ENCODE data around the gene EHMT1. TPM values are rescaled to one million over a fixed set of nuclear protein-coding genes. Genes with fewer than 3 reads are reported as not detected.
"Not testable (repeated sequence)": the region's sequence is repeated elsewhere in the genome, so short reads cannot be mapped to it uniquely, and the experiment has no call there.

The EHMT1 gene
- total RNA-seq, 2 donors from 2014 or later = 106 to 108 TPM

DNA sequence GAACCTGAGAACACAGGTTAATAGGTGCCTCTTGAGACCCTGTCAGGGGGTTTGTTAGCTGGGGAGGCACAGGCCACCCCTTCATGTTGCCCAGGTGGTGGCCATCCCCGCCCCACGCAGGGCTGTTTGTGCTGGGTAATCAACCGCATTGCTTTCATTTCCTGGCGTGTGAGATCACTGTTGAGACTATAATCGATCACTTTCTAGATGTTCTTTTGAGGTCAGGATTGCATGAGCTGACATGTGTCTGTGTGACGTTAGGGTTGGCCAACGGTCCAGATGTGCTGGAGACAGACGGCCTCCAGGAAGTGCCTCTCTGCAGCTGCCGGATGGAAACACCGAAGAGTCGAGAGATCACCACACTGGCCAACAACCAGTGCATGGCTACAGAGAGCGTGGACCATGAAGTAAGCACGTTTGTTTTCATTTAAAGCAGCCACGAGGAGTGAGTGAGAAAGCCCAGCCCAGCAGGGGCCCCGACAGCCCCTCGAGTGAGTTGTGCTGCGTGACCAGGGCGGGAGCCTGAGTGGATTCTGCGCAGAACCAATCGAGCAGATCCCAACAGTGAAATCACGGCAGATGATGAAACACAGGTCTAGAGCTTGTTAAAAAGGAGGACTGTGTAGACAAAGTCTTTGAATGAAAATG is 143.7 kb downstream of the EHMT1 start:
- Mint-ChIP-seq H3K36me3 (ENCODE audit: low read depth) (peaks cover 11% of the 10 kb centered on the region), H3K4me1 (peaks cover 35% of the 10 kb centered on the region), H3K27me3 (no peaks in the 10 kb centered on the region), H3K27ac (peak overlapping the region; percentile 95), H3K4me3 (peak overlapping the region; percentile 74)
- DNase-seq = no peak
- peak; percentile 37 for ATAC-seq
- no peaks in the 10 kb centered on the region for H3K9me3 ChIP-seq (ENCODE audit: control insufficient read depth, low read length, poor library complexity, severe bottlenecking)

DNA sequence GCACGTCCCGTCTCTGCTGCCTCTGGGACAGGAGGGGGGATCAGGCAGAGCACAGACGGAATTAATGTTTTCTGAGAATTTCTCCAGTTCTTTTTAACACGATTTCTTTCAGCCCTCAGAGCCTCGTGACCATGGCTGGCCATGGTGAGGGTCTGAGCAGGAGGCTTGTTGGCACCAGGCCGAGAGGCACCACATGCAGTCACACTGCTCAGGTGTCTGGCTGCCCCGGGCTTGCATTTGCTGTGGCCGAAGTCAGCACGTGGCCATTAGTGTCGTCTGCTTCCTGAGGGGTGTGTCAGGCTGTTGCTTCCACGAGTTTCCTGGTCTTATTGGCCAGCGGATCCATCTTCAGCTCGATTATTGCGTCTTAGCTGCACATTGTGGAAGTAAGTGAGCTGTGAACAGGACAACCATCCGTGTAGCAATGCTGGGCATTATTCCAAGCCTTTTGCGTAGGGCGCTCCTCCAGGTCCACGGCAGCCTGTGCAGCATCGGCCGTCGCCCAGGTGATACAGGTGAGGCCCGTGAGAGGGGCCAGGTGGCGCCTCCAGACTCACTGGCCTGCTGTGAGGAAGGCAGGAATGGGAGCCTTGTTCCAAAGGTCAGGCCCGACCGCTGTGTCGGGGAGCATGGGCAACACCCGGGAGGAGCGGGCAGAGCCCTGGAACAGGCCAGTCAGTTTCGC is 144.6 kb downstream of the EHMT1 start:
- H3K27me3 Mint-ChIP-seq = no peaks in the 10 kb centered on the region
- H3K9me3 ChIP-seq (ENCODE audit: control insufficient read depth, low read length, poor library complexity, severe bottlenecking) = no peaks in the 10 kb centered on the region
- ATAC-seq (no peak), DNase-seq (no peak)
- peak overlapping the region; percentile 95 for H3K27ac Mint-ChIP-seq
- H3K36me3 Mint-ChIP-seq (ENCODE audit: low read depth) = peaks cover 11% of the 10 kb centered on the region
- peaks cover 28% of the 10 kb centered on the region for H3K4me1 Mint-ChIP-seq
- no peak overlapping the region for H3K4me3 Mint-ChIP-seq

DNA sequence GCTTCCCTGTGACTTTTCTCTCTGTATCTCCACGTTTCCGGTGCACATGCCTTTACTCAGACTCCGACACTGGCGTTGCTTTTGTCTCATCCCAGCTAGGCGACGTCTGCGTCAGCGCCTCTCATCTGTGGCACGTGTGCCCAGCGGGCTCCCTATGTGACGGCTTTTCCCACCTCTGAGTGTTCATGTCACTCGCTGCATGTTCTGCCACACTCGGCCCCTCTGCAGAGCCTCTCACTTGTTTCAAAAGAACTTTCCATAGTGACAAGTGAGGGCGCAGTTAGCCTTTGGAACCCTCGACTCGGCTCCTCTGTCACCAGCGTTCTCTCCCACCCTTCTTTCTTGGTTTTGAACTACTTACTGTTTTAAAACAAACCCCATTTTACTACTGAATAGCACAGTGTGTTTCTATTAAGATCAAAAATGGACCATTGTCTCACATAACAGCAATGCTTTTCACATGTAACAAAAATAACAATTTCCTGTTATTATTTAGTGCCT is 145.4 kb downstream of the EHMT1 start:
- no peak for ATAC-seq
- Mint-ChIP-seq H3K27ac (peak overlapping the region; percentile 95), H3K4me1 (peaks cover 25% of the 10 kb centered on the region), H3K4me3 (peak overlapping the region; percentile 50), H3K27me3 (no peaks in the 10 kb centered on the region), H3K36me3 (ENCODE audit: low read depth) (peaks cover 11% of the 10 kb centered on the region)
- no peaks in the 10 kb centered on the region for H3K9me3 ChIP-seq (ENCODE audit: control insufficient read depth, low read length, poor library complexity, severe bottlenecking)
- DNase-seq = no peak

DNA sequence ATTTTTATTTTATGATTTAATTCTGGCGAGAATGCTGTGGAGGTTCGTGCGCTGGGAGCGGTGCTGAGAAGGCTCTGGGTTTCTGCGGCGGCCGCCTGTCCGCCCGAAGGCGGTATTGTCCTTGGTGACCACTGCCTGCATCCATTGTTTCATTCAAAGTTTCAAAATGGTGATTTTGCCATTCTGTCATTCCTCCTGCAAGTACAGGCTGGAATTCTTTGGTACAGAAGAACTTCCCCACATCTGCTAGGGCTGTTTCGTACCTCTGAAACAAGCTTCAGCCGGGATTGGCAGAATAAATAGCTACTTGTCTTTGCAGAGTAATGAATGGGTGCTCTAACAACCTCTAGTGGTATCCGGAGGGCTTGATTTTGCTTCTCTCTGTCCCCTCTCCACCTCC is 146.2 kb downstream of the EHMT1 start:
- no peak overlapping the region for H3K27ac Mint-ChIP-seq

DNA sequence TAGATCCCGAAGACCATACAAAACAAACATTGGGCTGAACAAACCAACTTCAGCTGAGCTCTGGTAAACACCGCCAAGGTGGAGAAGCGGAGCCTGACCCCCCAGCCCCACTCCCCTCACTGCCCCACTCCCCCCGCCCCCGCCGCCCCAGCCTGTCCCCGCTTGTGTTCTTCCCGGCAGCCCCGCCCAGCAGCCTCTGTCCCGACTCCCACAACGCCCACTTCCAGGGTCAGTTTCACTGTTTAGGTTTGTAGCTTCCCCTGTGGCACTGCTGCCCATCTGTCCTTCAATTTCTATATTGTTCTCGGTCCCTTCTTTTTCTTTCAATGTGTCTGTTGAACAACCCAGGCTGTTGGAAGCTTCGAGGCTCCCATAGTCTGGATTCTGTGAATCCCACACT is 146.7 kb downstream of the EHMT1 start:
- Mint-ChIP-seq H3K27me3 (no peaks in the 10 kb centered on the region), H3K27ac (peak overlapping the region; percentile 59), H3K4me1 (peaks cover 18% of the 10 kb centered on the region), H3K4me3 (no peak overlapping the region), H3K36me3 (ENCODE audit: low read depth) (peaks cover 17% of the 10 kb centered on the region)
- no peak for DNase-seq
- no peak for ATAC-seq
- no peaks in the 10 kb centered on the region for H3K9me3 ChIP-seq (ENCODE audit: control insufficient read depth, low read length, poor library complexity, severe bottlenecking)

More for the DNA sequence above, 146.2 kb downstream of the EHMT1 start:
- Mint-ChIP-seq H3K4me1 (peaks cover 20% of the 10 kb centered on the region), H3K27me3 (no peaks in the 10 kb centered on the region), H3K36me3 (ENCODE audit: low read depth) (peaks cover 14% of the 10 kb centered on the region), H3K4me3 (no peak overlapping the region)
- H3K9me3 ChIP-seq (ENCODE audit: control insufficient read depth, low read length, poor library complexity, severe bottlenecking) = no peaks in the 10 kb centered on the region
- ATAC-seq (no peak), DNase-seq (no peak)

DNA sequence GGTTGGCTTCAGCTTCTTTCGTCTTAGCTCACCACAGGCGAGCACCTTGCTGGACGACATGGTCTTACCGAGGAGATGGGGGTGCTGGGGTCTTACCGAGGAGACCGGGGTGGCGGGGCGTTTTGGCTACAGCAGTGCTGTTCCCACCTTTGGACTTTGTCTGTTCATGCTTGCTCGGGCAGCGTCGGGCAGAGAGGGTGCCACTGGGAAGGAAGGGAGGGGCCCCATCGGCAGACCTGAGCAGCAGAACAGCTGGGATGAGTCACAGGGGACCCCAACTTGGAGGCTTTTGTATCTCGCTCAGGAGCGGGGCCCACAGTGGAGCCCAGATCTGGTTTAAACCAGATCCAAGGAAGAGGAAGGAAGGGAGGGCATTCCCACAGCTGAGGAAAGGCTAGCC is 152.8 kb downstream of the EHMT1 start:
- peaks cover 5% of the 10 kb centered on the region for H3K4me1 Mint-ChIP-seq
- DNase-seq (no peak), ATAC-seq (no peak)
- H3K27ac Mint-ChIP-seq = no peak overlapping the region
- H3K27me3 Mint-ChIP-seq = no peaks in the 10 kb centered on the region
- no peaks in the 10 kb centered on the region for H3K9me3 ChIP-seq (ENCODE audit: control insufficient read depth, low read length, poor library complexity, severe bottlenecking)
- H3K4me3 Mint-ChIP-seq = no peak overlapping the region
- H3K36me3 Mint-ChIP-seq (ENCODE audit: low read depth) = peaks cover 8% of the 10 kb centered on the region

DNA sequence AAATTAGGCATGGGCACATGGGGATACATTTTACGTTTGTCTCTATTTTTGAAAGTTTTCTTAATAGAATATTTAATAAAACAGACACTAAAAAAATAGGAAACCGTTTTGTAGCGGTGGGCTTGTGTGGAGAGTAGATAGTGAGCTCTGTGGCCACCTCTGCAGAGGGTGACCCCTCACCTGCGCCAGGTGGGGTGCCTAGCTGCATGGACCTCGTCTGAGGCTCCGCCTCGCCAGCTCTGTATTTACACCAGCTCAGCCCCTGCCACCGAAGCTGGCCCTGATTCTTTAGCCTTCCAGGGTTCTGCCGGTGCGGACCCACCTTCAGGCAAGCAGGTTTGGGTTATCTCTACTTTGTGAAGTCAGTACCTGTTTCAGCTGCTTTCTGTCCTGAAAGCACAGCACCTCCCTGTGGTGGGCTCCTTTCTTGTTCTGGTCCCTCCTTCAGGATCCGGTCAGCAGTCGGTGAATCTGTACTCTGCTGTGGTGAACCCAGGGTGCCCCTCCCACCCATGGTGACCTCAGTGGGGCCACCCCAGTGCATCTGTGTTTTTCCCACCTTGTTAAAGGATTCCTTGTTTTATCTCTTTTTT is 153.6 kb downstream of the EHMT1 start:
- Mint-ChIP-seq H3K4me3 (no peak overlapping the region), H3K36me3 (ENCODE audit: low read depth) (peaks cover 8% of the 10 kb centered on the region), H3K27ac (peak overlapping the region; percentile 84), H3K4me1 (peaks cover 5% of the 10 kb centered on the region), H3K27me3 (no peaks in the 10 kb centered on the region)
- ATAC-seq = no peak
- no peaks in the 10 kb centered on the region for H3K9me3 ChIP-seq (ENCODE audit: control insufficient read depth, low read length, poor library complexity, severe bottlenecking)
- DNase-seq = no peak

DNA sequence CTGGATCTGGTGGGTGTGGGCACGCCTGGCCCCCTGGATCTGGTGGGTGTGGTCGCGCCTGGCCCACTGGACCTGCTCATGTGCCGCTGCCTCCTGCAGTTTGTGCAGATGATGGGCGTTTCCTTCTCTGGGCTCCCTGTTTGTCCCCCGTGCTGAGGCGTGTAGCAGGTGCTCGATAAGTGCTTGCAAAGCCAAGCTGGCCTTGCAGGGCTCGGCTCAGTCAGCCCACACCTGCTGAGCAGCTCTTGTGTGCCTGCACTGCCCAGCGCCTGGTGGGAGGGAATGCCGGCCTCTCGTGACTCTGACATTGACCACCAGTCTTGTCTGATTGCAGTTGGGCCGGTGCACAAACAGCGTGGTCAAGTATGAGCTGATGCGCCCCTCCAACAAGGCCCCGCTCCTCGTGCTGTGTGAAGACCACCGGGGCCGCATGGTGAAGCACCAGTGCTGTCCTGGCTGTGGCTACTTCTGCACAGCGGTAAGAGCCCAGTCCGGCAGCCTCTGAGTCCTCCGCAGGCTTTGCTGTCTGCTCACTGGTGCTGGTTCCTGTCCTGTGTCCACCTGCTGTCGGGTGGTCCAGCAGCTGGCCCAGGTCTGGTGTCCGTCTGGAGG is 156.1 kb downstream of the EHMT1 start:
- Mint-ChIP-seq H3K4me3 (no peak overlapping the region), H3K27me3 (no peaks in the 10 kb centered on the region), H3K27ac (no peak overlapping the region), H3K4me1 (peaks cover 5% of the 10 kb centered on the region), H3K36me3 (ENCODE audit: low read depth) (peaks cover 5% of the 10 kb centered on the region)
- no peaks in the 10 kb centered on the region for H3K9me3 ChIP-seq (ENCODE audit: control insufficient read depth, low read length, poor library complexity, severe bottlenecking)
- DNase-seq (no peak), ATAC-seq (no peak)

DNA sequence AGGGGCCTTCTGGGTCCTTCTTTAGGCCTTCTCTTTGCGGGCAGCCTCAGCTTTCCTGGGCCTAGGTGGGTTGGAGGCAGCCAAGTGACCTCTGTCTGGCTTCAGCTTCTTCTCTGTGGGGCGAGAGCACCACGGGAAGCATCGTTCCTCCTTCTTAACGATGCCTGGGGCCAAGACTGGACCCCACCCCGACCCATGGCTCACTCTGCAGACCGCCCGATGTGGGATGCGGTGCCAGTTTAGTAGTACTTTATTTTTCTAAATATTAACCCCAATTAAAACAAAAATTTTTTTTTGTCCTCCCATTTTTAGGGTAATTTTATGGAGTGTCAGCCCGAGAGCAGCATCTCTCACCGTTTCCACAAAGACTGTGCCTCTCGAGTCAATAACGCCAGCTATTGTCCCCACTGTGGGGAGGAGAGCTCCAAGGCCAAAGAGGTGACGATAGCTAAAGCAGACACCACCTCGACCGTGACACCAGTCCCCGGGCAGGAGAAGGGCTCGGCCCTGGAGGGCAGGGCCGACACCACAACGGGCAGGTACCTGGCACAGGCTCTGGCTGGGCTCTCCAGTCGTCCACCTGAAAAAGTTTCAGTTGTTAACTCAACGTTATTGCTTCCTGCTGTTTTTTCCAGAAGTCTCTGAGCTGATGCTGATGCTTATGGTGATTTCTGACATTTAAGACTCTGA is 157.6 kb downstream of the EHMT1 start:
- DNase-seq = no peak
- Mint-ChIP-seq H3K4me3 (no peak overlapping the region), H3K27me3 (no peaks in the 10 kb centered on the region), H3K4me1 (peaks cover 3% of the 10 kb centered on the region), H3K27ac (peak overlapping the region; percentile 76), H3K36me3 (ENCODE audit: low read depth) (no peaks in the 10 kb centered on the region)
- H3K9me3 ChIP-seq (ENCODE audit: control insufficient read depth, low read length, poor library complexity, severe bottlenecking) = no peaks in the 10 kb centered on the region
- no peak for ATAC-seq

DNA sequence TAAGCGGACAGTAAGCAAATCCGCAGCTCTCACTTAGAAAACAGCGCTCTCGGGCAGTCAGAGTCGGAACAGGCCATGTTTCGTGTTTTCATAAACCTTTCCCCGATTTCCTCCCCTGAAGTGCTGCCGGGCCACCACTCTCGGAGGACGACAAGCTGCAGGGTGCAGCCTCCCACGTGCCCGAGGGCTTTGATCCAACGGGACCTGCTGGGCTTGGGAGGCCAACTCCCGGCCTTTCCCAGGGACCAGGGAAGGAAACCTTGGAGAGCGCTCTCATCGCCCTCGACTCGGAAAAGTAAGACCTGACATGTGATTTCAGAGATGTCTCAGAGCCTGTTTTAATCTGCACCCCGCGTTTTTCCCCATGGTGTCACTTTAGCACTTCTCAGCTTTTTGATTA is 159.0 kb downstream of the EHMT1 start:
- ATAC-seq (no peak), DNase-seq (no peak)
- Mint-ChIP-seq H3K4me3 (no peak overlapping the region), H3K4me1 (peaks cover 2% of the 10 kb centered on the region), H3K27me3 (no peaks in the 10 kb centered on the region), H3K27ac (no peak overlapping the region), H3K36me3 (ENCODE audit: low read depth) (peaks cover 5% of the 10 kb centered on the region)
- H3K9me3 ChIP-seq (ENCODE audit: control insufficient read depth, low read length, poor library complexity, severe bottlenecking) = no peaks in the 10 kb centered on the region

DNA sequence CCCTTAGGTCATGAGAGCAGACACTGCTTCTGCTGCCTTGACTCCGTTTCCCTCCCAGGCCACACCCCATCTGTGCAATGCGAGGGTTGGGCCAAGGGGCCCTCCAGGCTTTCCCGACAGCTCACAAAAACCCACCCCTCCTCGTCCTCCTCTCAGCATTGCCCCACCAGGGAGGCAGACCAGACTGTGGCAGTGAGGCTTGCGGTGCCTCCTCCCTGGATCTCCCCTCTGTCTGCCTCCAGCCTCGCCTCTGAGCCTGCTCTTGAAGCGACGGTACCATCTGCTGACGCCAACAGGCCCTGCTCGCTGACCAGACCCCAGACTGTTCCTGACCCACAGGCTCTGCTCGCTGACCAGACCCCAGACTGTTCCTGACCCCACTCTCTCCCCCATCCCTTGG is 159.5 kb downstream of the EHMT1 start:
- H3K36me3 Mint-ChIP-seq (ENCODE audit: low read depth) = peaks cover 6% of the 10 kb centered on the region
- DNase-seq (no peak), ATAC-seq (no peak)
- H3K4me3 Mint-ChIP-seq = no peak overlapping the region
- H3K9me3 ChIP-seq (ENCODE audit: control insufficient read depth, low read length, poor library complexity, severe bottlenecking) = no peaks in the 10 kb centered on the region
- no peaks in the 10 kb centered on the region for H3K27me3 Mint-ChIP-seq
- peak overlapping the region; percentile 21 for H3K27ac Mint-ChIP-seq
- peaks cover 5% of the 10 kb centered on the region for H3K4me1 Mint-ChIP-seq

DNA sequence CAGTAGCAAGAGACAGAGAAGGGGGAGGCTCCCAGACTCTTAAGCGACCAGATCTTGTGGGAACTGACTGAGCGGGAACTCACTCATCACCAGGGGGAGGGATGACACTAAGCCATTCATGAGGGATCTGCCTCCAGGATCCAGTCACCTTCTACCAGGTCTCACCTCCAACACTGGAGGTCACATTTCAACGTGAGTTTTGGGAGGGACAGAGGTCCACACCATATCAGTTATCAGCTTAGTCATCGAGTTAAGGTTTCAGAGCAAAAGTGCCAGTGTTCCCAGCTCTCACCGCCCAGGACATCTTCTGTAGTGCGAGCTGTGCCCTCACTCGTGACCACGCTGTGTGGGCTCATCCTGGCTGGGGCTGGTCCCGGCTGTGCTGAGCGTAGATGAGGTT is 160.1 kb downstream of the EHMT1 start:
- H3K27me3 Mint-ChIP-seq = no peaks in the 10 kb centered on the region
- no peak overlapping the region for H3K27ac Mint-ChIP-seq
- no peak overlapping the region for H3K4me3 Mint-ChIP-seq
- peaks cover 6% of the 10 kb centered on the region for H3K36me3 Mint-ChIP-seq (ENCODE audit: low read depth)
- no peaks in the 10 kb centered on the region for H3K9me3 ChIP-seq (ENCODE audit: control insufficient read depth, low read length, poor library complexity, severe bottlenecking)
- H3K4me1 Mint-ChIP-seq = peaks cover 5% of the 10 kb centered on the region
- ATAC-seq (no peak), DNase-seq (no peak)

DNA sequence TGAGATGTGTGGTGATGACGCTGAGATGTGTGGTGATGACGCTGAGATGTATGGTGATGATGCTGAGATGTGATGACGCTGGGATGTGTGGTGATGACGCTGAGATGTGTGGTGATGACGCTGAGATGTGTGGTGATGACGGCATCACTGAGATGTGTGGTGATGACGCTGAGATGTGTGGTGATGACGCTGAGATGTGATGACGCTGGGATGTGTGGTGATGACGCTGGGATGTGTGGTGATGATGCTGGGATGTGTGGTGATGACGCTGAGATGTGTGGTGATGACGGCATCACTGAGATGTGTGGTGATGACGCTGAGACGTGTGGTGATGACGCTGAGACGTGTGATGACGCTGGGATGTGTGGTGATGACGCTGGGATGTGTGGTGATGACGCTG is 161.2 kb downstream of the EHMT1 start:
- peaks cover 11% of the 10 kb centered on the region for H3K4me1 Mint-ChIP-seq
- not testable (repeated sequence) for H3K27ac Mint-ChIP-seq; H3K36me3 Mint-ChIP-seq (ENCODE audit: low read depth); ATAC-seq; DNase-seq; H3K4me3 Mint-ChIP-seq; H3K27me3 Mint-ChIP-seq; H3K9me3 ChIP-seq (ENCODE audit: control insufficient read depth, low read length, poor library complexity, severe bottlenecking)
